Measurements from ENCODE around the gene KIAA1191. TPM values are rescaled to one million over a fixed set of nuclear protein-coding genes. Genes with fewer than 3 reads are reported as not detected.
"Not testable (repeated sequence)": the region's sequence is repeated elsewhere in the genome, so short reads cannot be mapped to it uniquely, and the experiment has no call there.

KIAA1191 gene
- total RNA-seq, 3 donors from 2014 or later (not counting 1 experiment from before 2014, with no cell fraction given), result 36.8 to 76.3 (median 75.7) TPM

GRCh38 chr5:176408590-176408989, 47.0 kb upstream of the KIAA1191 start:
- WGBS (ENCODE audit: insufficient coverage), result 96% methylated on average over 5 of the region's 5 CpGs
- no peaks in the 10 kb centered on the region for H3K9me3 ChIP-seq (ENCODE audit: control insufficient read depth, insufficient read depth, low read length)
- DNase-seq (no peak), ATAC-seq (no peak)
- no peaks in the 10 kb centered on the region for H3K27me3 Mint-ChIP-seq (ENCODE audit: low read depth in 2 of 2)
- H3K27ac Mint-ChIP-seq, result no peak overlapping the region
- H3K36me3 ChIP-seq (ENCODE audit: control insufficient read depth, insufficient read depth, low read length), result peaks cover 15% of the 10 kb centered on the region
- no peaks in the 10 kb centered on the region for H3K9me3 Mint-ChIP-seq
- no peaks in the 10 kb centered on the region for H3K36me3 Mint-ChIP-seq
- H3K4me3 ChIP-seq (ENCODE audit: low read length), result no peak overlapping the region
- H3K4me1 ChIP-seq (ENCODE audit: control insufficient read depth, insufficient read depth, low read length), result no peaks in the 10 kb centered on the region
- H3K4me1 Mint-ChIP-seq, result peaks cover 23 to 28% of the 10 kb centered on the region in 2 donors
- intact Hi-C loops (cut with micrococcal nuclease), result no loop called here
- no peaks in the 10 kb centered on the region for H3K27me3 ChIP-seq (ENCODE audit: control insufficient read depth, insufficient read depth, low read length)
- no peak for TF ChIP-seq CTCF (IDR thresholded peaks at IDR 0.05)
- H3K4me3 Mint-ChIP-seq, result no peak overlapping the region
- no peak overlapping the region for H3K27ac ChIP-seq (ENCODE audit: low read length)

GRCh38 chr5:176408252-176408573, 46.6 kb upstream of the KIAA1191 start:
- ATAC-seq; DNase-seq; H3K4me1 ChIP-seq (ENCODE audit: control insufficient read depth, insufficient read depth, low read length); H3K27ac Mint-ChIP-seq; H3K36me3 Mint-ChIP-seq; intact Hi-C loops (cut with micrococcal nuclease); H3K9me3 Mint-ChIP-seq; H3K27ac ChIP-seq (ENCODE audit: low read length); H3K4me3 ChIP-seq (ENCODE audit: low read length); H3K9me3 ChIP-seq (ENCODE audit: control insufficient read depth, insufficient read depth, low read length); H3K4me3 Mint-ChIP-seq; H3K27me3 Mint-ChIP-seq (ENCODE audit: low read depth in 2 of 2); H3K27me3 ChIP-seq (ENCODE audit: control insufficient read depth, insufficient read depth, low read length): not testable (repeated sequence)
- H3K36me3 ChIP-seq (ENCODE audit: control insufficient read depth, insufficient read depth, low read length), result peaks cover 15% of the 10 kb centered on the region
- 99% methylated on average over 10 of the region's 10 CpGs for WGBS (ENCODE audit: insufficient coverage)
- peaks cover 23 to 24% of the 10 kb centered on the region in 2 donors for H3K4me1 Mint-ChIP-seq

- no peaks in the 10 kb centered on the region for H3K27me3 ChIP-seq (ENCODE audit: control insufficient read depth, insufficient read depth, low read length)
- no peaks in the 10 kb centered on the region for H3K4me1 ChIP-seq (ENCODE audit: control insufficient read depth, insufficient read depth, low read length)
- H3K4me3 Mint-ChIP-seq, result no peak overlapping the region
- WGBS (ENCODE audit: insufficient coverage), result 96% methylated on average over 6 of the region's 6 CpGs
- no peak for TF ChIP-seq CTCF (IDR thresholded peaks at IDR 0.05)
- H3K4me1 Mint-ChIP-seq, result peaks cover 20 to 23% of the 10 kb centered on the region in 2 donors
- H3K27ac ChIP-seq (ENCODE audit: low read length), result no peak overlapping the region
- intact Hi-C loops (cut with micrococcal nuclease), result no loop called here
- H3K4me3 ChIP-seq (ENCODE audit: low read length), result no peak overlapping the region
- H3K27ac Mint-ChIP-seq, result no peak overlapping the region
- peaks cover 15% of the 10 kb centered on the region for H3K36me3 ChIP-seq (ENCODE audit: control insufficient read depth, insufficient read depth, low read length)
- ATAC-seq (no peak), DNase-seq (no peak)
- no peaks in the 10 kb centered on the region for H3K36me3 Mint-ChIP-seq
- H3K9me3 Mint-ChIP-seq, result no peaks in the 10 kb centered on the region
- H3K9me3 ChIP-seq (ENCODE audit: control insufficient read depth, insufficient read depth, low read length), result no peaks in the 10 kb centered on the region
- no peaks in the 10 kb centered on the region for H3K27me3 Mint-ChIP-seq (ENCODE audit: low read depth in 2 of 2)
Measured at GRCh38 chr5:176407456-176408251, 46.1 kb upstream of the KIAA1191 start.

- intact Hi-C loops (cut with micrococcal nuclease), result no loop called here
- no peak for DNase-seq
Measured at GRCh38 chr5:176406436-176407052, 45.0 kb upstream of the KIAA1191 start.

More at GRCh38 chr5:176406436-176407052, 45.0 kb upstream of the KIAA1191 start:
- Histone ChIP-seq H3K27ac (ENCODE audit: low read length) (no peak overlapping the region), H3K4me1 (ENCODE audit: control insufficient read depth, insufficient read depth, low read length) (no peaks in the 10 kb centered on the region), H3K4me3 (ENCODE audit: low read length) (no peak overlapping the region), H3K36me3 (ENCODE audit: control insufficient read depth, insufficient read depth, low read length) (peaks cover 15% of the 10 kb centered on the region), H3K27me3 (ENCODE audit: control insufficient read depth, insufficient read depth, low read length) (no peaks in the 10 kb centered on the region), H3K9me3 (ENCODE audit: control insufficient read depth, insufficient read depth, low read length) (no peaks in the 10 kb centered on the region)
- no peaks in the 10 kb centered on the region for H3K9me3 Mint-ChIP-seq
- H3K27ac Mint-ChIP-seq, result no peak overlapping the region
- 94% methylated on average over 9 of the region's 9 CpGs for WGBS (ENCODE audit: insufficient coverage)
- H3K4me3 Mint-ChIP-seq, result no peak overlapping the region
- no peak for TF ChIP-seq CTCF (IDR thresholded peaks at IDR 0.05)
- peaks cover 14% of the 10 kb centered on the region in 2 donors for H3K4me1 Mint-ChIP-seq
- no peak for ATAC-seq
- no peaks in the 10 kb centered on the region for H3K27me3 Mint-ChIP-seq (ENCODE audit: low read depth in 2 of 2)
- no peaks in the 10 kb centered on the region for H3K36me3 Mint-ChIP-seq
